ENCODE results near the gene CD164L2. TPM values are rescaled to one million over a fixed set of nuclear protein-coding genes. Genes with fewer than 3 reads are reported as not detected.

CD164L2 gene
- total RNA-seq, 2 donors from 2014 or later = 1.6 to 1.8 TPM

GRCh38 chr1:27430903-27431600, 47.9 kb upstream of the CD164L2 start:
- peaks cover 57% of the 10 kb centered on the region for H3K4me1 Mint-ChIP-seq
- no peak overlapping the region for H3K27ac ChIP-seq (ENCODE audit: low read depth, low read length)
- WGBS, 2 experiments (ENCODE audit: insufficient coverage in 1 of 2, insufficient read length in 1 of 2) = 82 to 88% methylated on average over 1 of the region's 1 CpG

GRCh38 chr1:27429029-27429425, 45.9 kb upstream of the CD164L2 start:
- H3K27me3 ChIP-seq (ENCODE audit: control insufficient read depth, insufficient read depth, low read length, poor library complexity, severe bottlenecking) = no peaks in the 10 kb centered on the region
- no peak for TF ChIP-seq CTCF (conservative IDR thresholded peaks at IDR 0.05)
- no peak for DNase-seq
- WGBS, 2 experiments (ENCODE audit: insufficient coverage in 1 of 2, insufficient read length in 1 of 2) = 58 to 77% methylated on average over 2 of the region's 2 CpGs
- peaks cover 52% of the 10 kb centered on the region for H3K4me1 Mint-ChIP-seq
- H3K4me3 Mint-ChIP-seq = no peak overlapping the region
- no peaks in the 10 kb centered on the region for H3K9me3 Mint-ChIP-seq
- no peak overlapping the region for H3K4me3 ChIP-seq (ENCODE audit: low read length)
- H3K36me3 Mint-ChIP-seq (ENCODE audit: low read depth) = peaks cover 18% of the 10 kb centered on the region
- H3K4me1 ChIP-seq (ENCODE audit: control insufficient read depth, insufficient read depth, low read length) = peaks cover 24% of the 10 kb centered on the region
- H3K27ac ChIP-seq (ENCODE audit: low read depth, low read length) = peak overlapping the region; percentile 93
- peaks cover 26% of the 10 kb centered on the region for H3K36me3 ChIP-seq (ENCODE audit: control insufficient read depth, insufficient read depth, low read length)
- H3K27me3 Mint-ChIP-seq (ENCODE audit: insufficient read depth) = no peaks in the 10 kb centered on the region
- no peaks in the 10 kb centered on the region for H3K9me3 ChIP-seq (ENCODE audit: control insufficient read depth, low read length)
- H3K27ac Mint-ChIP-seq = peak overlapping the region; percentile 98
- H3K9ac ChIP-seq (ENCODE audit: extremely low read depth, low read length, poor library complexity, severe bottlenecking) = peak overlapping the region; percentile 22

More at GRCh38 chr1:27430903-27431600, 47.9 kb upstream of the CD164L2 start:
- H3K27me3 Mint-ChIP-seq (ENCODE audit: insufficient read depth) = no peaks in the 10 kb centered on the region
- Histone ChIP-seq H3K27me3 (ENCODE audit: control insufficient read depth, insufficient read depth, low read length, poor library complexity, severe bottlenecking) (no peaks in the 10 kb centered on the region), H3K4me1 (ENCODE audit: control insufficient read depth, insufficient read depth, low read length) (peaks cover 27% of the 10 kb centered on the region), H3K9me3 (ENCODE audit: control insufficient read depth, low read length) (no peaks in the 10 kb centered on the region), H3K4me3 (ENCODE audit: low read length) (no peak overlapping the region), H3K36me3 (ENCODE audit: control insufficient read depth, insufficient read depth, low read length) (peaks cover 10% of the 10 kb centered on the region), H3K9ac (ENCODE audit: extremely low read depth, low read length, poor library complexity, severe bottlenecking) (no peak overlapping the region)
- no peak for TF ChIP-seq CTCF (conservative IDR thresholded peaks at IDR 0.05)
- peaks cover 9% of the 10 kb centered on the region for H3K36me3 Mint-ChIP-seq (ENCODE audit: low read depth)
- H3K4me3 Mint-ChIP-seq = no peak overlapping the region
- no peak for DNase-seq
- no peaks in the 10 kb centered on the region for H3K9me3 Mint-ChIP-seq
- peak overlapping the region; percentile 59 for H3K27ac Mint-ChIP-seq

GRCh38 chr1:27428316-27429028, 45.3 kb upstream of the CD164L2 start:
- Mint-ChIP-seq H3K4me1 (peaks cover 46% of the 10 kb centered on the region), H3K27me3 (ENCODE audit: insufficient read depth) (no peaks in the 10 kb centered on the region), H3K9me3 (no peaks in the 10 kb centered on the region), H3K36me3 (ENCODE audit: low read depth) (peaks cover 18% of the 10 kb centered on the region), H3K4me3 (peak overlapping the region; percentile 17), H3K27ac (peak overlapping the region; percentile 98)
- peaks cover 24% of the 10 kb centered on the region for H3K4me1 ChIP-seq (ENCODE audit: control insufficient read depth, insufficient read depth, low read length)
- H3K36me3 ChIP-seq (ENCODE audit: control insufficient read depth, insufficient read depth, low read length) = peaks cover 28% of the 10 kb centered on the region
- TF ChIP-seq CTCF (conservative IDR thresholded peaks at IDR 0.05) = no peak
- peak overlapping the region; percentile 93 for H3K27ac ChIP-seq (ENCODE audit: low read depth, low read length)
- 35 to 52% methylated on average over 5 to 16 of the region's 17 CpGs for WGBS, 2 experiments (ENCODE audit: insufficient coverage in 1 of 2, insufficient read length in 1 of 2)
- no peaks in the 10 kb centered on the region for H3K27me3 ChIP-seq (ENCODE audit: control insufficient read depth, insufficient read depth, low read length, poor library complexity, severe bottlenecking)
- no peaks in the 10 kb centered on the region for H3K9me3 ChIP-seq (ENCODE audit: control insufficient read depth, low read length)
- peak overlapping the region; percentile 20 for H3K4me3 ChIP-seq (ENCODE audit: low read length)
- DNase-seq = peak; percentile 57
- peak overlapping the region; percentile 22 for H3K9ac ChIP-seq (ENCODE audit: extremely low read depth, low read length, poor library complexity, severe bottlenecking)

All from endodermal cell (in vitro differentiated cells).